HepG2 (cell line): Measurements from ENCODE around the gene CASZ1. TPM values are rescaled to one million over a fixed set of nuclear protein-coding genes. Genes with fewer than 3 reads are reported as not detected.

Experiments used
- ATAC-seq: fragments of 200-7000 bp; cut with Tn5 transposase; 3 replicates; pipeline ENCODE4 v1.9.1; 2020; ENCODE audit warnings: mild to moderate bottlenecking, moderate library complexity
- BruUV-seq: library from RNA; stranded (reverse); fragments of 400-500 nt; replicated peaks from 2 replicates; lab custom pipeline; 2021; lab: Mats Ljungman, UMichigan
- CTCF ChIA-PET: fragments of 300-600 bp; formaldehyde crosslinking; extraction: SDS; loops from one replicate; lab custom pipeline; 2021; ENCODE audit warnings: low total read pairs, inconsistent platforms, low intra/inter-chr PET ratio; lab: Yijun Ruan, JAX
- POLR2A ChIA-PET: fragments of 350-600 bp; sonication (Branson Sonifier 250); formaldehyde crosslinking; loops from one replicate; lab custom pipeline; 2020; ENCODE audit warnings: antibody characterized with exemption, inconsistent platforms; lab: Yijun Ruan, JAX
- DNase-seq: peaks from one replicate; pipeline ENCODE4 v3.0.0-alpha.2; 2015; ENCODE audit warnings: low spot score
- FAIRE-seq: peaks from 3 replicates; lab custom pipeline; 2011; peaks lifted over from hg19 to GRCh38; lab: Jason Lieb, UNC
- H2AFZ ChIP-seq: one replicate; pipeline ENCODE4 v1.6.1; 2011; ENCODE audit warnings: low read length, inconsistent platforms
- H3K27ac ChIP-seq: fragments of 300-600 bp; 3 replicates; pipeline ENCODE4 v1.8.0; 2011; ENCODE audit warnings: mixed run types, mild to moderate bottlenecking, mixed read lengths, low read length, inconsistent platforms; ENCODE audit not compliant: insufficient read depth; ENCODE audit errors: extremely low read length
- H3K27me3 ChIP-seq, 2 experiments: fragments of 200-600 bp in 1 of 2; 2 replicates in 1 of 2; 3 replicates in 1 of 2; pipeline versions ENCODE4 v1.6.0 to v1.8.0; 2011; ENCODE audit warnings: low read length in 2 of 2, mild to moderate bottlenecking in 2 of 2, moderate library complexity in 2 of 2, inconsistent platforms in 1 of 2; ENCODE audit not compliant: insufficient read depth in 2 of 2, control insufficient read depth in 1 of 2
- H3K36me3 ChIP-seq, 2 experiments: fragments of 200-600 bp in 1 of 2; replicated peaks in 1 of 2; 2 replicates in 1 of 2; 3 replicates in 1 of 2; pipeline versions ENCODE4 v1.5.1 to v1.8.0; 2011; ENCODE audit warnings: low read length in 2 of 2, inconsistent platforms in 1 of 2; ENCODE audit not compliant: insufficient read depth in 2 of 2, control insufficient read depth in 1 of 2
- H3K4me1 ChIP-seq: 2 replicates; pipeline ENCODE4 v1.5.1; 2012; ENCODE audit warnings: low read length, inconsistent platforms; ENCODE audit not compliant: insufficient read depth
- H3K4me2 ChIP-seq: 2 replicates; pipeline ENCODE4 v1.6.0; 2011; ENCODE audit warnings: low read depth, low read length, inconsistent platforms
- H3K4me3 ChIP-seq, 3 experiments: fragments of 200-600 bp in 1 of 3; sonication (generic), shearing (Covaris generic) in 1 of 3; replicated peaks in 1 of 3; 2 replicates each; pipeline ENCODE4 v1.5.1; 2011 to 2016; ENCODE audit warnings: low read length in 3 of 3, inconsistent platforms in 2 of 3, low read depth in 2 of 3, mild to moderate bottlenecking in 2 of 3, control low read depth in 1 of 3, mixed read lengths in 1 of 3; ENCODE audit not compliant: insufficient read depth in 1 of 3
- H3K79me2 ChIP-seq: one replicate; pipeline ENCODE4 v1.6.1; 2011; ENCODE audit warnings: low read length, inconsistent platforms; ENCODE audit not compliant: insufficient read depth
- H3K9ac ChIP-seq: 2 replicates; pipeline ENCODE4 v1.6.0; 2011; ENCODE audit warnings: mild to moderate bottlenecking, low read depth, low read length, inconsistent platforms; ENCODE audit not compliant: insufficient read depth
- H3K9me3 ChIP-seq: 2 replicates; pipeline ENCODE4 v1.5.1; 2012; ENCODE audit warnings: mild to moderate bottlenecking, low read length
- H4K20me1 ChIP-seq: 2 replicates; pipeline ENCODE4 v1.6.0; 2011; ENCODE audit warnings: inconsistent platforms, mild to moderate bottlenecking, low read length, moderate library complexity; ENCODE audit not compliant: insufficient read depth
- WGBS: methylation state at CpG from one replicate; pipeline ENCODE4 v1.1.6; 2017; ENCODE audit warnings: low lambda C conversion rate; 5-methylcytosine and 5-hydroxymethylcytosine counted together
- in situ Hi-C: cut with HindIII; loops from 2 replicates; pipeline ENCODE4 v1.10.0; 2017; ENCODE audit warnings: low pct_unique_long_range_greater_than_20kb; ENCODE audit not compliant: extremely low pct_ligation_motif_present
- intact Hi-C: fragments of 100-400 bp; cut with micrococcal nuclease; formaldehyde crosslinking; loops from one replicate; pipeline ENCODE4 v1.10.0; 2022; ENCODE audit not compliant: unreplicated experiment
- polyA plus RNA-seq, 8 experiments: library from polyadenylated mRNA; depleted of rRNA in 3 of 8; stranded (reverse) in 7 of 8; unstranded in 1 of 8; fragments of >200 nt; fragmentation: Illumina TruSeq in 4 of 8; extraction: Trizol in 4 of 8; gene quantifications; 2 replicates each; pipeline versions ENCODE4 v1.2.1 to v1.2.3, GENCODE V29; 2011 to 2016; ENCODE audit warnings: low read depth in 4 of 8, missing spikeins in 1 of 8, mixed read lengths in 1 of 8; ENCODE audit not compliant: insufficient read depth in 1 of 8
- total RNA-seq, 5 experiments: library from RNA; depleted of rRNA; stranded (reverse); fragments of >200 nt; fragmentation: Illumina TruSeq; extraction: Trizol; gene quantifications; 2 replicates each; pipeline ENCODE4 v1.2.3, GENCODE V29; 2016; ENCODE audit warnings: low read depth in 1 of 5
- TF ChIP-seq, protein P1 (sequence below): sonication (generic); formaldehyde crosslinking; IDR thresholded peaks from 2 replicates; pipeline ENCODE4 v1.4.0; 2020; ENCODE audit warnings: missing genetic modification reagents, mild to moderate bottlenecking, borderline replicate concordance
- TF ChIP-seq, protein P2 (sequence below): IDR thresholded peaks from 2 replicates; pipeline ENCODE4 v1.6.1; 2016; ENCODE audit warnings: control low read depth

Gene CASZ1
- total and polyA plus RNA-seq, 2 of the 13 experiments (the other 11 are each of a cell fraction or from before 2014, with no cell fraction given) = 1.9 to 3.7 TPM

DNA sequence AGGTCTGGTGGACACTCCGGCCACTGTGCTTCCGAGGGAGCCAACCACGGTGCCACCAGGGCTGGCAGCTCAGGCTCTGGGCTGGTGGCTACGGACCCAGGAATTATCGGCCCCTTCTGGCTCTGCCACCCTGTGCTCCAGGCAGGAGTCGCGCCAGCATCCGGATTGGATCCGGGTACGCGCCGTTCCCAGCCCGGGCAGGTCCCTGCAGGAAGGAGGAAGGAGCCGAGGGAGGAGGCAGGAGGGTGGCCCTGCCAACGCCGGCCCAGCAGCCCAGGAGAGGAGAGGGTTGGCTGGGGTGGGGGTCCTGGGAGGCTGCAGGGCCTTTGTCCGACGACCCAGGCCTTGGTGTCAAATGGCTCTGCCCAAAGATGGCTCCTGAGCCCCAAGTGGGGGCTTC, 160.5 kb downstream of the CASZ1 start:
- CTCF ChIA-PET = no interaction called here
- Histone ChIP-seq H3K9ac (no peak overlapping the region), H4K20me1 (no peaks in the 10 kb centered on the region), H3K27me3 (no peaks in the 10 kb centered on the region; a peak in 1 of 5 replicates), H3K4me2 (no peak overlapping the region), H3K36me3 (peaks cover 0 to 3% of the 10 kb centered on the region in 2 experiments; a peak in 1 of 5 replicates), H3K4me1 (peaks cover 5% of the 10 kb centered on the region), H3K79me2 (no peaks in the 10 kb centered on the region), H3K4me3 (no peak overlapping the region), H2AFZ (no peak overlapping the region), H3K9me3 (no peaks in the 10 kb centered on the region), H3K27ac (no peak overlapping the region)
- WGBS = 95% methylated on average over 4 of the region's 18 CpGs
- DNase-seq (no peak), FAIRE-seq (no peak), ATAC-seq (no peak)
- BruUV-seq = no TSS peak
- intact Hi-C loops = no loop called here
- POLR2A ChIA-PET = no interaction called here
- in situ Hi-C loops = no loop called here
- TF ChIP-seq, protein P1, sequence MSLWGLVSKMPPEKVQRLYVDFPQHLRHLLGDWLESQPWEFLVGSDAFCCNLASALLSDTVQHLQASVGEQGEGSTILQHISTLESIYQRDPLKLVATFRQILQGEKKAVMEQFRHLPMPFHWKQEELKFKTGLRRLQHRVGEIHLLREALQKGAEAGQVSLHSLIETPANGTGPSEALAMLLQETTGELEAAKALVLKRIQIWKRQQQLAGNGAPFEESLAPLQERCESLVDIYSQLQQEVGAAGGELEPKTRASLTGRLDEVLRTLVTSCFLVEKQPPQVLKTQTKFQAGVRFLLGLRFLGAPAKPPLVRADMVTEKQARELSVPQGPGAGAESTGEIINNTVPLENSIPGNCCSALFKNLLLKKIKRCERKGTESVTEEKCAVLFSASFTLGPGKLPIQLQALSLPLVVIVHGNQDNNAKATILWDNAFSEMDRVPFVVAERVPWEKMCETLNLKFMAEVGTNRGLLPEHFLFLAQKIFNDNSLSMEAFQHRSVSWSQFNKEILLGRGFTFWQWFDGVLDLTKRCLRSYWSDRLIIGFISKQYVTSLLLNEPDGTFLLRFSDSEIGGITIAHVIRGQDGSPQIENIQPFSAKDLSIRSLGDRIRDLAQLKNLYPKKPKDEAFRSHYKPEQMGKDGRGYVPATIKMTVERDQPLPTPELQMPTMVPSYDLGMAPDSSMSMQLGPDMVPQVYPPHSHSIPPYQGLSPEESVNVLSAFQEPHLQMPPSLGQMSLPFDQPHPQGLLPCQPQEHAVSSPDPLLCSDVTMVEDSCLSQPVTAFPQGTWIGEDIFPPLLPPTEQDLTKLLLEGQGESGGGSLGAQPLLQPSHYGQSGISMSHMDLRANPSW (CRISPR knock-in tag) = no peak
- TF ChIP-seq, protein P2, sequence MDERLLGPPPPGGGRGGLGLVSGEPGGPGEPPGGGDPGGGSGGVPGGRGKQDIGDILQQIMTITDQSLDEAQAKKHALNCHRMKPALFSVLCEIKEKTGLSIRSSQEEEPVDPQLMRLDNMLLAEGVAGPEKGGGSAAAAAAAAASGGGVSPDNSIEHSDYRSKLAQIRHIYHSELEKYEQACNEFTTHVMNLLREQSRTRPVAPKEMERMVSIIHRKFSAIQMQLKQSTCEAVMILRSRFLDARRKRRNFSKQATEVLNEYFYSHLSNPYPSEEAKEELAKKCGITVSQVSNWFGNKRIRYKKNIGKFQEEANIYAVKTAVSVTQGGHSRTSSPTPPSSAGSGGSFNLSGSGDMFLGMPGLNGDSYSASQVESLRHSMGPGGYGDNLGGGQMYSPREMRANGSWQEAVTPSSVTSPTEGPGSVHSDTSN = no peak
- TF ChIP-seq, all 625 proteins: peak for 0
